GM12878 (cell line): ENCODE measurements around the gene CHKA. TPM values are rescaled to one million over a fixed set of nuclear protein-coding genes. Genes with fewer than 3 reads are reported as not detected.

Experiments used
- ATAC-seq: fragments of 200-7000 bp; cut with Tn5 transposase; 3 replicates; pipeline ENCODE4 v1.9.1; 2020; ENCODE audit warnings: mild to moderate bottlenecking, moderate library complexity
- BruUV-seq: library from RNA; stranded (reverse); fragments of 400-500 nt; replicated peaks from 2 replicates; lab custom pipeline; 2021; lab: Mats Ljungman, UMichigan
- CTCF ChIA-PET: fragments of 300-600 bp; sonication (Branson Sonifier 250); formaldehyde crosslinking; extraction: SDS; loops from one replicate; lab custom pipeline; 2021; ENCODE audit warnings: inconsistent platforms; lab: Yijun Ruan, JAX
- POLR2A ChIA-PET: fragments of 350-600 bp; formaldehyde crosslinking; extraction: SDS; loops from one replicate; lab custom pipeline; 2021; ENCODE audit warnings: inconsistent platforms; lab: Charles Lee
- RAD21 ChIA-PET: fragments of 300-600 bp; sonication (Branson Sonifier 250); formaldehyde crosslinking; loops from one replicate; lab custom pipeline; 2023; ENCODE audit warnings: antibody characterized with exemption; ENCODE audit not compliant: unreplicated experiment; lab: Charles Lee
- SMC1A ChIA-PET: fragments of 300-600 bp; sonication (Branson Sonifier 250); formaldehyde crosslinking; loops from one replicate; lab custom pipeline; 2023; ENCODE audit not compliant: unreplicated experiment, uncharacterized antibody; lab: Charles Lee
- DNase-seq: peaks from one replicate; pipeline ENCODE4 v3.0.0-alpha.2; 2011; ENCODE audit warnings: low read depth, low spot score
- FAIRE-seq: peaks from 3 replicates; lab custom pipeline; 2011; peaks lifted over from hg19 to GRCh38; lab: Jason Lieb, UNC
- H2AFZ ChIP-seq: 2 replicates; pipeline ENCODE4 v1.6.0; 2011; ENCODE audit warnings: low read depth, low read length, control low read depth; ENCODE audit not compliant: control insufficient read depth
- H3K27ac ChIP-seq: 2 replicates; pipeline ENCODE4 v1.5.1; 2011; ENCODE audit warnings: control low read depth; ENCODE audit not compliant: control insufficient read depth, insufficient read depth
- H3K27me3 ChIP-seq, 2 experiments: replicated peaks in 1 of 2; 2 replicates each; pipeline versions ENCODE4 v1.6.0 to v1.6.1; 2011; ENCODE audit warnings: low read length in 1 of 2; ENCODE audit not compliant: control insufficient read depth in 2 of 2, insufficient read depth in 2 of 2
- H3K36me3 ChIP-seq, 2 experiments: 2 replicates each; pipeline ENCODE4 v1.5.1; 2011; ENCODE audit warnings: low read length in 1 of 2; ENCODE audit not compliant: control insufficient read depth in 2 of 2, insufficient read depth in 2 of 2
- H3K4me1 ChIP-seq: 2 replicates; pipeline ENCODE4 v1.6.1; 2011; ENCODE audit warnings: mild to moderate bottlenecking, low read length, moderate library complexity, mixed read lengths; ENCODE audit not compliant: control insufficient read depth, insufficient read depth
- H3K4me2 ChIP-seq: 2 replicates; pipeline ENCODE4 v1.6.0; 2011; ENCODE audit warnings: control low read depth; ENCODE audit not compliant: control insufficient read depth, insufficient read depth
- H3K4me3 ChIP-seq: fragments of 200-600 bp; sonication (generic); 2 replicates; pipeline ENCODE4 v1.5.1; 2016
- H3K79me2 ChIP-seq: 2 replicates; pipeline ENCODE4 v1.6.0; 2011; ENCODE audit warnings: low read length; ENCODE audit not compliant: control insufficient read depth, insufficient read depth
- H3K9ac ChIP-seq: 2 replicates; pipeline ENCODE4 v1.8.0; 2011; ENCODE audit warnings: low read length, control low read depth, mixed read lengths; ENCODE audit not compliant: control insufficient read depth, insufficient read depth
- H3K9me3 ChIP-seq: replicated peaks from 3 replicates; pipeline ENCODE4 v1.5.1; 2011; ENCODE audit warnings: mild to moderate bottlenecking, low read length; ENCODE audit not compliant: control insufficient read depth, insufficient read depth
- H4K20me1 ChIP-seq: 2 replicates; pipeline ENCODE4 v1.6.0; 2011; ENCODE audit not compliant: control insufficient read depth, insufficient read depth
- ASH2L ChIP-seq: fragments of 300-600, 200-600 bp; sonication (generic); IDR thresholded peaks from 2 replicates; pipeline ENCODE4 v1.6.1; 2017; ENCODE audit warnings: low read depth, mild to moderate bottlenecking, borderline replicate concordance
- ATF7 ChIP-seq: fragments of 450-650 bp; IDR thresholded peaks from 2 replicates; pipeline ENCODE4 v1.6.1; 2016; ENCODE audit warnings: low read depth, mild to moderate bottlenecking
- BCL11A ChIP-seq: IDR thresholded peaks from 2 replicates; pipeline ENCODE4 v1.6.1; 2011; ENCODE audit warnings: low read depth, low read length
- EED ChIP-seq: sonication (generic); IDR thresholded peaks from 2 replicates; pipeline ENCODE4 v1.6.1; 2016; ENCODE audit warnings: antibody characterized with exemption, low read depth
- HDAC2 ChIP-seq: fragments of 200-600 bp; sonication (generic); IDR thresholded peaks from 2 replicates; pipeline ENCODE4 v1.6.1; 2017
- HDGF ChIP-seq: fragments of 450-650 bp; IDR thresholded peaks from 2 replicates; pipeline ENCODE4 v1.6.1; 2016; ENCODE audit warnings: antibody characterized with exemption
- NR2C2 ChIP-seq: IDR thresholded peaks from 2 replicates; pipeline ENCODE4 v1.6.1; 2011; ENCODE audit warnings: borderline replicate concordance, low read depth; ENCODE audit not compliant: control insufficient read depth, insufficient read length
- NRF1 ChIP-seq: conservative IDR thresholded peaks from 2 replicates; pipeline ENCODE4 v1.6.1; 2011; ENCODE audit warnings: mild to moderate bottlenecking, low read depth, low read length, improper control_type of control experiment
- POU2F2 ChIP-seq: IDR thresholded peaks from 3 replicates; pipeline ENCODE4 v1.6.1; 2011; ENCODE audit warnings: low read depth, mild to moderate bottlenecking, low read length, borderline replicate concordance
- RUNX3 ChIP-seq: IDR thresholded peaks from 2 replicates; pipeline ENCODE4 v1.6.1; 2012; ENCODE audit warnings: low read length, inconsistent platforms
- SP1 ChIP-seq: IDR thresholded peaks from one replicate; pipeline ENCODE4 v1.6.1; 2011; ENCODE audit warnings: low read depth, low read length
- SUZ12 ChIP-seq: fragments of 200-600 bp; sonication (generic); IDR thresholded peaks from one replicate; pipeline ENCODE4 v1.6.1; 2018; ENCODE audit warnings: antibody characterized with exemption, mild to moderate bottlenecking; ENCODE audit not compliant: unreplicated experiment
- TAF1 ChIP-seq: IDR thresholded peaks from 2 replicates; pipeline ENCODE4 v1.6.1; 2011; ENCODE audit warnings: mild to moderate bottlenecking, low read depth, low read length, borderline replicate concordance
- TBL1XR1 ChIP-seq: IDR thresholded peaks from 2 replicates; pipeline ENCODE4 v1.6.1; 2012; ENCODE audit warnings: low read depth, low read length, improper control_type of control experiment
- WRNIP1 ChIP-seq: IDR thresholded peaks from 2 replicates; pipeline ENCODE4 v1.6.1; 2011; ENCODE audit warnings: low read depth, low read length, improper control_type of control experiment, borderline replicate concordance
- ZNF274 ChIP-seq: IDR thresholded peaks from one replicate; pipeline ENCODE4 v1.8.0; 2011; ENCODE audit not compliant: insufficient read length, insufficient read depth
- ZNF384 ChIP-seq: IDR thresholded peaks from 2 replicates; pipeline ENCODE4 v1.6.1; 2012; ENCODE audit warnings: low read depth, mild to moderate bottlenecking, low read length, improper control_type of control experiment, borderline replicate concordance
- ZZZ3 ChIP-seq: IDR thresholded peaks from 2 replicates; pipeline ENCODE4 v1.6.1; 2011; ENCODE audit warnings: low read depth; ENCODE audit not compliant: control insufficient read depth, insufficient read length
- WGBS: methylation state at CpG from one replicate; pipeline ENCODE4 v1.1.6; 2016; ENCODE audit warnings: low lambda C conversion rate; ENCODE audit not compliant: insufficient replicate concordance, insufficient coverage; ENCODE audit errors: missing lambda C conversion rate; 5-methylcytosine and 5-hydroxymethylcytosine counted together
- in situ Hi-C: fragments of 300-500 bp; cut with MboI; formaldehyde crosslinking; loops from 9 replicates; pipeline ENCODE4 v1.14.3; 2018; ENCODE audit warnings: mixed read lengths
- intact Hi-C: fragments of 100-400 bp; cut with micrococcal nuclease; formaldehyde crosslinking; loops from one replicate; pipeline ENCODE4 v1.14.2; 2022; ENCODE audit not compliant: unreplicated experiment
- polyA plus RNA-seq, 11 experiments: library from polyadenylated mRNA; depleted of rRNA in 4 of 11; unstranded in 6 of 11; stranded (reverse) in 5 of 11; fragments of >200 nt; fragmentation: Nextera tagmentation in 4 of 11; fragmentation: Illumina TruSeq in 1 of 11; extraction: Ambion mirVana in 4 of 11; extraction: Trizol in 1 of 11; gene quantifications; 1 replicate in 1 of 11; 2 replicates in 10 of 11; pipeline versions ENCODE4 v1.2.1 to v1.2.3, GENCODE V29; 2011 to 2016; ENCODE audit warnings: inconsistent platforms in 2 of 11, missing spikeins in 2 of 11, low read depth in 1 of 11
- total RNA-seq, 4 experiments: library from RNA; depleted of rRNA in 3 of 4; stranded (reverse); fragments of >200 nt in 3 of 4; fragmentation: Illumina TruSeq in 1 of 4; extraction: Trizol in 1 of 4; gene quantifications; 2 replicates each; pipeline versions ENCODE4 v1.2.1 to v1.2.3, GENCODE V29; 2013 to 2021
- TF ChIP-seq, protein P1 (sequence below): fragments of 450-650 bp; IDR thresholded peaks from 2 replicates; pipeline ENCODE4 v1.6.1; 2017; ENCODE audit warnings: mild to moderate bottlenecking, moderate library complexity
- TF ChIP-seq, protein P2 (sequence below): IDR thresholded peaks from 2 replicates; pipeline ENCODE4 v1.6.1; 2011; ENCODE audit warnings: mild to moderate bottlenecking, low read depth, low read length, moderate library complexity; ENCODE audit not compliant: insufficient replicate concordance

The CHKA gene
- total and polyA plus RNA-seq, 10 of the 15 experiments (the other 5 are each of a cell fraction or from before 2014, with no cell fraction given): 5.2 to 29.2 (median 21.2) TPM

DNA sequence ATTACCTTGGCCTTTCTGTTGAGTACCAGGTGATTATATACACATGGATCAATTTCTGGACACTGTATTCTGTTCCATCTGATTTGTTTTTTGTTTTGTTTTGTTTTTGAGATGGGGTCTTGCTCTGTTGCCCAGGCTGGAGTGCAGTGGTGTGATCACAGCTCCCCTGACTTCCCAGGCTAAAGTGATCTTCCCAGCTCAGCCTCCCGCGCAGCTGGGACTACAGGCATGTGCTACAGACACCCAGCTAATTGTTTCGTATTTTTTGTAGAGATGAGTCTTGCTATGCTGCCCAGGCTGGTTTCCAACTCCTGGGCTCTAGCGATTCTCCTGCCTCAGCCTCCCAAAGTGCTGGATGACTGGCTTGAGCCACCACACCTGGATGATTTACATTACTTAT lies 63.4 kb downstream of the CHKA start:
- Histone ChIP-seq H3K27ac (no peak overlapping the region), H3K36me3 (peaks cover 4 to 8% of the 10 kb centered on the region in 2 experiments; a peak in 3 of 4 replicates), H3K9ac (no peak overlapping the region), H3K9me3 (no peaks in the 10 kb centered on the region), H2AFZ (no peak overlapping the region), H3K79me2 (no peaks in the 10 kb centered on the region), H4K20me1 (no peaks in the 10 kb centered on the region), H3K4me3 (no peak overlapping the region), H3K4me2 (no peak overlapping the region), H3K27me3 (no peaks in the 10 kb centered on the region), H3K4me1 (no peaks in the 10 kb centered on the region)
- DNase-seq: no peak
- TF ChIP-seq, protein P1, sequence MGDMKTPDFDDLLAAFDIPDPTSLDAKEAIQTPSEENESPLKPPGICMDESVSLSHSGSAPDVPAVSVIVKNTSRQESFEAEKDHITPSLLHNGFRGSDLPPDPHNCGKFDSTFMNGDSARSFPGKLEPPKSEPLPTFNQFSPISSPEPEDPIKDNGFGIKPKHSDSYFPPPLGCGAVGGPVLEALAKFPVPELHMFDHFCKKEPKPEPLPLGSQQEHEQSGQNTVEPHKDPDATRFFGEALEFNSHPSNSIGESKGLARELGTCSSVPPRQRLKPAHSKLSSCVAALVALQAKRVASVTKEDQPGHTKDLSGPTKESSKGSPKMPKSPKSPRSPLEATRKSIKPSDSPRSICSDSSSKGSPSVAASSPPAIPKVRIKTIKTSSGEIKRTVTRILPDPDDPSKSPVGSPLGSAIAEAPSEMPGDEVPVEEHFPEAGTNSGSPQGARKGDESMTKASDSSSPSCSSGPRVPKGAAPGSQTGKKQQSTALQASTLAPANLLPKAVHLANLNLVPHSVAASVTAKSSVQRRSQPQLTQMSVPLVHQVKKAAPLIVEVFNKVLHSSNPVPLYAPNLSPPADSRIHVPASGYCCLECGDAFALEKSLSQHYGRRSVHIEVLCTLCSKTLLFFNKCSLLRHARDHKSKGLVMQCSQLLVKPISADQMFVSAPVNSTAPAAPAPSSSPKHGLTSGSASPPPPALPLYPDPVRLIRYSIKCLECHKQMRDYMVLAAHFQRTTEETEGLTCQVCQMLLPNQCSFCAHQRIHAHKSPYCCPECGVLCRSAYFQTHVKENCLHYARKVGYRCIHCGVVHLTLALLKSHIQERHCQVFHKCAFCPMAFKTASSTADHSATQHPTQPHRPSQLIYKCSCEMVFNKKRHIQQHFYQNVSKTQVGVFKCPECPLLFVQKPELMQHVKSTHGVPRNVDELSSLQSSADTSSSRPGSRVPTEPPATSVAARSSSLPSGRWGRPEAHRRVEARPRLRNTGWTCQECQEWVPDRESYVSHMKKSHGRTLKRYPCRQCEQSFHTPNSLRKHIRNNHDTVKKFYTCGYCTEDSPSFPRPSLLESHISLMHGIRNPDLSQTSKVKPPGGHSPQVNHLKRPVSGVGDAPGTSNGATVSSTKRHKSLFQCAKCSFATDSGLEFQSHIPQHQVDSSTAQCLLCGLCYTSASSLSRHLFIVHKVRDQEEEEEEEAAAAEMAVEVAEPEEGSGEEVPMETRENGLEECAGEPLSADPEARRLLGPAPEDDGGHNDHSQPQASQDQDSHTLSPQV: no peak
- TF ChIP-seq TBL1XR1 (no peak), HDGF (no peak), ASH2L (no peak), BCL11A (no peak), ZZZ3 (no peak), RUNX3 (no peak), HDAC2 (no peak), NR2C2 (no peak), ZNF384 (no peak), SUZ12 (no peak), NRF1 (no peak), SP1 (no peak), EED (no peak), TAF1 (no peak), ATF7 (no peak), POU2F2 (no peak), ZNF274 (no peak), WRNIP1 (no peak)
- TF ChIP-seq, protein P2, sequence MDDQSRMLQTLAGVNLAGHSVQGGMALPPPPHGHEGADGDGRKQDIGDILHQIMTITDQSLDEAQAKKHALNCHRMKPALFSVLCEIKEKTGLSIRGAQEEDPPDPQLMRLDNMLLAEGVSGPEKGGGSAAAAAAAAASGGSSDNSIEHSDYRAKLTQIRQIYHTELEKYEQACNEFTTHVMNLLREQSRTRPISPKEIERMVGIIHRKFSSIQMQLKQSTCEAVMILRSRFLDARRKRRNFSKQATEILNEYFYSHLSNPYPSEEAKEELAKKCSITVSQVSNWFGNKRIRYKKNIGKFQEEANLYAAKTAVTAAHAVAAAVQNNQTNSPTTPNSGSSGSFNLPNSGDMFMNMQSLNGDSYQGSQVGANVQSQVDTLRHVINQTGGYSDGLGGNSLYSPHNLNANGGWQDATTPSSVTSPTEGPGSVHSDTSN: no peak
- FAIRE-seq: no peak
- ChIA-PET POLR2A (no interaction called here), CTCF (interaction anchor here (0.5 kb wide), 1 partner anchor 746 kb away, joined by 3 read pairs; no protein-coding TSS in a partner anchor), RAD21 (no interaction called here), SMC1A (no interaction called here)
- intact Hi-C loops: no loop called here
- no TSS peak for BruUV-seq
- 98% methylated on average over 4 of the region's 4 CpGs for WGBS
- in situ Hi-C loops: no loop called here
- ATAC-seq: no peak
